Activated T-helper 2 cell treated with anti-CD3 and anti-CD28 coated beads, Interferon-gamma antibody, Interleukin-2, Interleukin-4, amounts not matched to agents 10 μg/mL and 5 μg/mL and 100 μg/mL, durations not matched to agents 14 hours and 24 hours and 36 hours (primary cell): ENCODE results near the gene CASR. TPM values are rescaled to one million over a fixed set of nuclear protein-coding genes. Genes with fewer than 3 reads are reported as not detected.

ENCODE experiments used
- DNase-seq: peaks from one replicate; pipeline ENCODE4 v3.0.0; 2021; ENCODE audit warnings: low spot score
- H3K27ac Mint-ChIP-seq: one replicate; pipeline ENCODE4 v1.8.0; 2021; ENCODE audit warnings: mixed read lengths
- H3K27me3 Mint-ChIP-seq: one replicate; pipeline ENCODE4 v1.8.0; 2021; ENCODE audit warnings: low read depth, mixed read lengths
- H3K36me3 Mint-ChIP-seq: one replicate; pipeline ENCODE4 v1.8.0; 2021; ENCODE audit warnings: low read depth, mixed read lengths
- H3K4me1 Mint-ChIP-seq: one replicate; pipeline ENCODE4 v1.8.0; 2021; ENCODE audit warnings: low read depth, mixed read lengths
- H3K4me3 Mint-ChIP-seq: one replicate; pipeline ENCODE4 v1.8.0; 2021; ENCODE audit warnings: low read depth, mild to moderate bottlenecking, moderate library complexity, mixed read lengths
- H3K9me3 Mint-ChIP-seq: one replicate; pipeline ENCODE4 v1.8.0; 2021; ENCODE audit warnings: mixed read lengths
- intact Hi-C: fragments of 100-400 bp; cut with micrococcal nuclease; formaldehyde crosslinking; loops from one replicate; pipeline ENCODE4 v1.15.1; 2023
- total RNA-seq: library from RNA; stranded (reverse); gene quantifications from 2 replicates; pipeline ENCODE4 v1.2.3, GENCODE V29; 2022

Gene CASR
- total RNA-seq, 1 donor from 2014 or later: not detected

DNA sequence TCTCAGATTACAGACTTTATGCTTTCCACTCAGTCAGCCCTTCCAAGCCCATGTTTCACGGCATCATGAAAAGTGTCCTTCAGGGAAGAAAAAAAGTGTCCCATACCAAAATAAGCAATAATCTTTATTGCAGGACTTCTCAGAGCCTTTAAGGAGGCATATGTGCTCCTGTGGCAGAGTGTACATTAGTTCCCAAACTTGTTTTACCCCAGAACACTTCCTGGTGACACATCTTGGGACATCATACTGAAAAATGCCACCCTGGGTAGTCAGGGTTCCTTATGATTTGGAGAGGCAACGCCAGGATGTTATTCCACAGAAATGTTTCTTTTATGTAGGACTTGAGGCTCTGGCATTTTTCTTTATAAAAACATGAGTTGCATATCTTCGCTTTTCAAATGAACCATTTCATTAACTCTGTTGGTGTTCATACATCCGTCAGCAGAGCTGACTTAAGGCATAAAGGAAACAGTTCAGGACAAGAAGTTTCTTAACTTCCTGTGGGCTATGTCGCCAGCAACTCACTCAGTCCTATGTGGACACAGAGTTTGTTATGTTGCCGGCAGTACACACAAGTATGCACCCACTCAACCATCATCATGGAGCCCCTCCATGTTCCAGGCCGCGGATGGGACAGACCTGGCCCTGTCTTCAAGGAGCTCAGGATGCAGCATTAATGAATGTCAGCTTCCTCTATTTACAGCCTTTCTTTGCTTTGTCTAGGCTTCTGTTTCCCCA lies 63.8 kb downstream of the CASR start:
- no peaks in the 10 kb centered on the region for H3K36me3 Mint-ChIP-seq
- no peak for DNase-seq
- no peaks in the 10 kb centered on the region for H3K9me3 Mint-ChIP-seq
- intact Hi-C loops: no loop called here
- peaks cover 16% of the 10 kb centered on the region for H3K4me1 Mint-ChIP-seq
- H3K27me3 Mint-ChIP-seq: peaks cover 18% of the 10 kb centered on the region
- no peak overlapping the region for H3K4me3 Mint-ChIP-seq
- H3K27ac Mint-ChIP-seq: no peak overlapping the region

- Mint-ChIP-seq H3K9me3 (no peaks in the 10 kb centered on the region), H3K27me3 (peaks cover 14% of the 10 kb centered on the region), H3K4me1 (peaks cover 19% of the 10 kb centered on the region), H3K4me3 (no peak overlapping the region), H3K27ac (no peak overlapping the region), H3K36me3 (no peaks in the 10 kb centered on the region)
- DNase-seq: no peak
- intact Hi-C loops: no loop called here
Measured at GRCh38 chr3:122247825-122248185, 64.3 kb downstream of the CASR start.

DNA sequence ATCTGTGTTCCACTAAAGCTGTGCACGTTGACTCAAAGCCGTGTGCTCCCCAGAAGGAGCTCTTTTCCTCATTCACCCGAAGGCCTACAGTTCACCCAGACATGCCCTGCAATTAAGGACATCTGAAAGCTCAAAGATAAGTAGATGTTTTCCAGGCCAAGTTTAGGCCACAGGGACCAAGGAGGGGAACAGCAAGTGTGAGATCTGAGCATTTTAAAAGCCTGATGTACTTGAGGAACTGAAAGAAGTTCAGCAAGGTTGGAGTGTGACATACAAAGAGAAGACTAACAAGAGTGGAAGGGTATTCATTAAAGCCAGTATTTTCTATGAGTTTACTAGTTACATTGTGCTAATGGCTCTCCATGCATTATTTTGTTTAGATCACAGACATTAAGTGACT lies 68.0 kb downstream of the CASR start:
- Mint-ChIP-seq H3K9me3 (no peaks in the 10 kb centered on the region), H3K4me1 (peaks cover 19% of the 10 kb centered on the region), H3K36me3 (no peaks in the 10 kb centered on the region), H3K27ac (no peak overlapping the region), H3K27me3 (peaks cover 2% of the 10 kb centered on the region), H3K4me3 (no peak overlapping the region)
- DNase-seq: no peak
- intact Hi-C loops: no loop called here

DNA sequence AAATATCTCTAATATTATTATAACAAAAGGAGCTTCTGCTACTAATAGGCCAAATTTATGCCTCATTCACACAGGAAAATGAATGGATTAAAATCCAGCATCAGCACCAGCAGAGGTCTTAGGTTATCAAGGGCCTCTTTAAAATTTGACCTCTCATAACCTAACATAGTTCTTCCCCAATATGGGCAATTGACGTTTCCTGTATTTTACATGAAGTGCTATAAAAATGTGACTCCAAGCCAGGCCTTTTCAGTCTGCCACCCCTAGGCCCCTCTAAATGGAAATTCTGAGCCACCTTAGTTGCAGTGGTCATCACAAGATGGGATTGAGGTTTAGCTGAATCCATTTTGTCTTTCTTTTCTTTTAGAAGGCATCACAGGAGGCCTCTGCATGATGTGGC lies 70.1 kb downstream of the CASR start:
- Mint-ChIP-seq H3K4me3 (no peak overlapping the region), H3K36me3 (no peaks in the 10 kb centered on the region), H3K4me1 (peaks cover 17% of the 10 kb centered on the region), H3K27ac (no peak overlapping the region), H3K9me3 (no peaks in the 10 kb centered on the region), H3K27me3 (peaks cover 2% of the 10 kb centered on the region)
- intact Hi-C loops: no loop called here
- DNase-seq: no peak

- no peak for DNase-seq
- Mint-ChIP-seq H3K27me3 (peaks cover 3% of the 10 kb centered on the region), H3K4me1 (peaks cover 21% of the 10 kb centered on the region), H3K4me3 (no peak overlapping the region), H3K36me3 (no peaks in the 10 kb centered on the region), H3K27ac (no peak overlapping the region), H3K9me3 (no peaks in the 10 kb centered on the region)
- intact Hi-C loops: loop anchor here (1.0 to 5.0 kb wide), 2 partner anchors 10 to 274 kb away; no protein-coding TSS in a partner anchor
Measured at GRCh38 chr3:122255757-122256439, 72.4 kb downstream of the CASR start.

DNA sequence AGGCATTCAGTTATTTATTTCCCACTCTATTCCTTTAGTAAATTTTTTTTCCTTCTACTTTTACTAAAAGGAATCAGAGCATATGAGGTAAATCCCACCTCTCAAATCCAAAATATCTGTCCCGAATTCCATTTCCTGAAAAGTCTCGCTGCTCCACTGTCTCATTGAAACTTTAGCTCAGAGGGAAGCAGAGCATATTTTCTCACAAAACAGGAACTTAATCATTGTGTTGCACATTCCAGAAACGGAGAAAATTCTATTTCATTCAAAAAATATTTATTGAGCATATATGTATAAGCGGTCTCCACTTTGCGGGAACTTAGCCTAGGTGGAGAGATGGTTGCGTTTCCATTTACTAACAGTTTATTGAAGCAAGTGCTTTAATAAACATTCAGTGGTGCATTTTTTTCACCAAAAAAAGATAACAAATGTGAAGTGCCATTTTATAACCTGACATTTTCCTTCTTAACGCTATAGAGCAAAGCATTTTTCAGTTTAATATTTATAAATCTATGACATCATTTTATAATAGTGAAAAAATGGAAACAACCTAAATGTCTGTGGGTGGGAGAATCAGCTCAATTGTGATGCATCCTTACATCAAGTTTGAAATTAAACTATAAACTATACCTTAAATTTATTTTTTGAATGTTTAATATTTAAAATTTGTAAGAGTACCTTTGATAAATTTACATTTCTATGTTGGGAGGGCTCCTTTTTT lies 74.3 kb downstream of the CASR start:
- Mint-ChIP-seq H3K36me3 (no peaks in the 10 kb centered on the region), H3K9me3 (no peaks in the 10 kb centered on the region), H3K4me1 (peaks cover 18% of the 10 kb centered on the region), H3K4me3 (no peak overlapping the region), H3K27me3 (peaks cover 4% of the 10 kb centered on the region), H3K27ac (no peak overlapping the region)
- intact Hi-C loops: loop anchor here (1.0 to 5.0 kb wide), 6 partner anchors 41 to 712 kb away; no protein-coding TSS in a partner anchor
- DNase-seq: no peak

DNA sequence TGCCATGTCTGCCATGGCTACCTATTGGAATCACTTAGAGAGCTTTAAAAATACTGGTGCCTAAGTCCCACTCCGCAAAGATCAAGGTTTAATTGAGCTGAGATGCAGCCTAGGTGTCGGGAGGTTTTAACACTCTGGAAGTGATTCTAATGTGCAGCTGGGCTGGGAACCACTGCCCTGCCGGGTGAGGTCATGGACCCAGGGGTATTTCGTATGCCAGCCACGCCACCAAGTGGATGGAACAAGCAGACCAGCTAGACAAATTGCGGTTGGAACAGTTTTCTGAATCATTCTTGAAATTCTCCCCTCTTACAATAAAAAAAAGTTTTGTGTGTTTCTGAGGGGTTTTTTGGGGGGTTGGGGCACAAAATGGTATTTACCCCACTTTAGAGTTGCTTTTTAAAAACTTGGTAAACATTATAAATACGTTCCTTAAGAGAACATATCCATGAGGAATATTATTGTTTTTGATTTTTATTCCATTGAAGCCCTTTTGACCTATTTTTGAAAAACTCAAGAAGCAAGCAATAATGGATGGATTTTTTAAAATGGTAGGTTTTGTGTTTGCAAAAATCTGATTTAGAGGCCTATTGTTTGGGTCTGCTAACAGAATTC lies 75.4 kb downstream of the CASR start:
- H3K4me3 Mint-ChIP-seq: no peak overlapping the region
- H3K27ac Mint-ChIP-seq: no peak overlapping the region
- peaks cover 18% of the 10 kb centered on the region for H3K4me1 Mint-ChIP-seq
- intact Hi-C loops: loop anchor here (1.0 to 5.0 kb wide), 6 partner anchors 40 to 713 kb away; no protein-coding TSS in a partner anchor
- peak; percentile 56 for DNase-seq
- H3K27me3 Mint-ChIP-seq: peaks cover 8% of the 10 kb centered on the region
- H3K9me3 Mint-ChIP-seq: no peaks in the 10 kb centered on the region
- H3K36me3 Mint-ChIP-seq: no peaks in the 10 kb centered on the region

- no peak for DNase-seq
- intact Hi-C loops: no loop called here
- no peaks in the 10 kb centered on the region for H3K9me3 Mint-ChIP-seq
- H3K36me3 Mint-ChIP-seq: no peaks in the 10 kb centered on the region
- H3K27me3 Mint-ChIP-seq: peaks cover 17% of the 10 kb centered on the region
- no peak overlapping the region for H3K27ac Mint-ChIP-seq
- H3K4me3 Mint-ChIP-seq: no peak overlapping the region
- H3K4me1 Mint-ChIP-seq: peaks cover 14% of the 10 kb centered on the region
Measured at GRCh38 chr3:122260206-122260605, 76.7 kb downstream of the CASR start.

- no peak overlapping the region for H3K4me3 Mint-ChIP-seq
- peaks cover 10% of the 10 kb centered on the region for H3K4me1 Mint-ChIP-seq
- intact Hi-C loops: no loop called here
Measured at GRCh38 chr3:122263058-122263457, 79.6 kb downstream of the CASR start.

DNA sequence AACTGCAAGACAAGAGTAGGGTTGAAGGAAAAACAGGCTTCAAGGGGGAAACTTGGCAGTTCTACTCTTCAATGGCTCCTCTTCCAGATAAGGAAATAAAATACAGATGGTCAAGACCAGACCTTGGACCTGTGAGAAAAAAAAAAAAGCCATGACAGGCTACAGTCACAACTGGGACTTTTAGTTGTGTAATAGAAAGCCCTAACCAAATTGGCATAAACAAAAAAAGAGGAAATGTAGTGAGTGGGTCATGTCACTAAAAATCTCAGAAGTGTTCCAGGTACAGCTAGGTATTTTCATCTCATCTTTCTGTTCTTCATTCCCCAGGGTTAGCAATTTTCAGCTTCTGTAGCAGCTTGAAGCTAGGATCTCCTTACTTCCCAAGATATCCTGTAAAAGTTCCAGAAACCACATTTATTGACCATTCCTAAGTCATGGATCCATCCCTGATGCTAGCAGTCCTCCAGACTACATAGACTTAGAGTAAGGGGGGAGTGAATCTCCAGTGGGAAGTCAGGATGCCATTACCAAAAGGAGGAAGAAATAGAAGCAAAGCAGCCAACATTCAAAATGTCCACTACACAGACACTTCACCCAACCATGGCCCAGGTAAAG lies 80.6 kb downstream of the CASR start:
- Mint-ChIP-seq H3K9me3 (no peaks in the 10 kb centered on the region), H3K4me1 (peaks cover 6% of the 10 kb centered on the region), H3K27ac (no peak overlapping the region), H3K36me3 (no peaks in the 10 kb centered on the region), H3K27me3 (peaks cover 21% of the 10 kb centered on the region), H3K4me3 (no peak overlapping the region)
- intact Hi-C loops: no loop called here
- no peak for DNase-seq

More at GRCh38 chr3:122263058-122263457, 79.6 kb downstream of the CASR start:
- H3K27ac Mint-ChIP-seq: no peak overlapping the region
- H3K9me3 Mint-ChIP-seq: no peaks in the 10 kb centered on the region
- H3K27me3 Mint-ChIP-seq: peaks cover 21% of the 10 kb centered on the region
- no peak for DNase-seq
- no peaks in the 10 kb centered on the region for H3K36me3 Mint-ChIP-seq

- H3K4me1 Mint-ChIP-seq: peaks cover 6% of the 10 kb centered on the region
- DNase-seq: no peak
- intact Hi-C loops: no loop called here
- no peaks in the 10 kb centered on the region for H3K9me3 Mint-ChIP-seq
- no peak overlapping the region for H3K4me3 Mint-ChIP-seq
- no peak overlapping the region for H3K27ac Mint-ChIP-seq
- H3K27me3 Mint-ChIP-seq: peaks cover 18% of the 10 kb centered on the region
- no peaks in the 10 kb centered on the region for H3K36me3 Mint-ChIP-seq
Measured at GRCh38 chr3:122265957-122266356, 82.5 kb downstream of the CASR start.

- Mint-ChIP-seq H3K9me3 (no peaks in the 10 kb centered on the region), H3K36me3 (peaks cover under 1% of the 10 kb centered on the region), H3K27me3 (peaks cover 14% of the 10 kb centered on the region), H3K4me1 (peaks cover 30% of the 10 kb centered on the region), H3K27ac (no peak overlapping the region), H3K4me3 (no peak overlapping the region)
- no peak for DNase-seq
- intact Hi-C loops: no loop called here
Measured at GRCh38 chr3:122268257-122269024, 85.0 kb downstream of the CASR start.
